Heart right ventricle (tissue), 16 donors: ENCODE data around the gene C3AR1. TPM values are rescaled to one million over a fixed set of nuclear protein-coding genes. Genes with fewer than 3 reads are reported as not detected.

Experiments
- ATAC-seq, 8 donors: fragments of 200-7000 bp; cut with Tn5 transposase; one replicate each; pipeline ENCODE4 v1.9.1; 2020; ENCODE audit warnings: mild to moderate bottlenecking in 8 of 8, moderate library complexity in 8 of 8, moderate number of reproducible peaks in 1 of 8
- DNase-seq, 2 donors: peaks; one replicate each; pipeline ENCODE4 v3.0.0-alpha.2; 2020
- H3K27ac ChIP-seq, 10 donors: fragments of 200-600 bp; sonication (generic) in 2 of 10; one replicate each; pipeline versions ENCODE4 v1.5.0 to v1.8.0; 2020 to 2022; ENCODE audit warnings: mild to moderate bottlenecking in 3 of 10
- H3K27me3 ChIP-seq, 7 donors: fragments of 200-600 bp; one replicate each; pipeline ENCODE4 v1.8.0; 2021 to 2022; ENCODE audit warnings: mild to moderate bottlenecking in 2 of 7
- H3K36me3 ChIP-seq, 9 donors: fragments of 200-600 bp; sonication (generic) in 1 of 9; one replicate each; pipeline versions ENCODE4 v1.5.0 to v1.8.0; 2020 to 2022; ENCODE audit warnings: mild to moderate bottlenecking in 2 of 9
- H3K4me1 ChIP-seq, 9 donors: fragments of 200-600 bp; sonication (generic) in 1 of 9; one replicate each; pipeline versions ENCODE4 v1.5.0 to v1.8.0; 2020 to 2022; ENCODE audit warnings: mild to moderate bottlenecking in 4 of 9
- H3K4me3 ChIP-seq, 10 donors: fragments of 200-600 bp; sonication (generic) in 2 of 10; one replicate each; pipeline versions ENCODE4 v1.5.0 to v1.8.0; 2020 to 2022; ENCODE audit warnings: mild to moderate bottlenecking in 7 of 10, moderate library complexity in 2 of 10
- H3K9me3 ChIP-seq, 11 donors: fragments of 200-600 bp in 10 of 11; sonication (generic) in 2 of 11; one replicate each; pipeline versions ENCODE4 v1.5.0 to v1.8.0; 2013 to 2022; ENCODE audit warnings: mild to moderate bottlenecking in 2 of 11, control low read depth in 1 of 11, moderate library complexity in 1 of 11
- CTCF ChIP-seq, 9 donors: fragments of 200-600 bp; sonication (generic) in 2 of 9; IDR thresholded peaks; one replicate each; pipeline versions ENCODE4 v1.5.0 to v1.8.0; 2021 to 2022; ENCODE audit warnings: antibody characterized with exemption in 9 of 9, mild to moderate bottlenecking in 5 of 9, moderate library complexity in 1 of 9
- WGBS, 2 donors: extraction: QIAGEN DNeasy Blood & Tissue Kit; methylation state at CpG; one replicate each; pipeline ENCODE4 v1.1.7; 2013; ENCODE audit warnings: inconsistent platforms in 1 of 2; 5-methylcytosine and 5-hydroxymethylcytosine counted together
- intact Hi-C, 10 donors: fragments of 100-400 bp; cut with DNase I; formaldehyde crosslinking; loops; one replicate each; pipeline versions ENCODE4 v1.11.1 to v1.14.2; 2022
- polyA plus RNA-seq, 2 donors: library from polyadenylated mRNA; stranded (reverse); fragments of 200-250 nt; gene quantifications; one replicate each; pipeline ENCODE4 v1.2.3, GENCODE V29; 2013
- total RNA-seq, 10 donors: library from RNA; stranded (reverse); fragmentation: NEBNext Ultra II Directional in 3 of 10; extraction: Animal tissue kit (Norgen Biotek cat#: 25700) in 3 of 10; gene quantifications; one replicate each; pipeline versions ENCODE4 v1.2.1 to v1.2.4, GENCODE V29; 2021 to 2023
- donor health status: Arrhythmogenic right ventricular cardiomyopathy.
- donor health status: ischemic (EF 13 %, LVEDD 7.1; RV severe dilation, severe dysfunction).
- donor health status: healthy with polysubstance abuse.
- donor health status: DM: no; HTN: yes; CAD: no.
- donor health status: DM: no; HTN: no; CAD: no.
- donor health status: ischemic (EF 25% LVEDD 6.9; RV normal size, moderate dysfunction).
- donor health status: ischemic (EF 25% LVEDD 5.7; RV mildly dilated, moderate dysfunction).
- donor health status: healthy.
- donor health status: DM: yes; HTN: yes; CAD: no.
- donor health status: Ischemic cardiomyopathy.
- donor health status: ischemic (EF 35%, LVEDD 5.7; RV mildly dilated, moderate dysfunction).
- donor health status: nonischemic (EF 11% LVEDD 7.7; RV severe dilation, severe dysfunction).
- donor health status: DM: yes; HTN: yes; CAD: no.
- donor health status: PGD.
- donor health status: ischemic (EF 29% LVEDD 5.4; RV normal size, mild dysfunction).
- donor health status: nonischemic (EF 23%, LVEDD 6.1; RV moderate dilation, normal function).

Gene C3AR1
- total and polyA plus RNA-seq, 12 donors, result 1.1 to 26.5 (median 3.8) TPM

- 68 to 82% methylated on average over 7 of the region's 7 CpGs for WGBS, 2 donors
- intact Hi-C loops, result no loop called here
- peaks cover 0 to 65% (median 41%) of the 10 kb centered on the region in 7 donors for H3K27me3 ChIP-seq
Observed at GRCh38 chr12:8011331-8011730, 54.8 kb downstream of the C3AR1 start.

More at GRCh38 chr12:8011331-8011730, 54.8 kb downstream of the C3AR1 start:
- H3K27ac ChIP-seq, result no peak overlapping the region
- DNase-seq, result no peak
- TF ChIP-seq CTCF (IDR thresholded peaks at IDR 0.05), result no peak
- H3K4me1 ChIP-seq, result no peaks in the 10 kb centered on the region
- no peaks in the 10 kb centered on the region for H3K9me3 ChIP-seq
- no peak overlapping the region for H3K4me3 ChIP-seq
- no peaks in the 10 kb centered on the region for H3K36me3 ChIP-seq
- ATAC-seq, result no peak

Other genes starting within 250 kb of the C3AR1 start
- under 1 TPM in 3 of 10 donors, not detected in 7; 0.22 to 0.95 (median 0.39) TPM for gene SLC2A14, start 193.4 kb downstream of the C3AR1 start, total RNA-seq
- not detected for gene SLC2A14, start 193.4 kb downstream of the C3AR1 start, polyA plus RNA-seq
- 100 to 1,000 TPM in 1 of 10 donors, 10 to 100 TPM in 8, 1 to 10 TPM in 1; 9.1 to 109 (median 15.7) TPM for gene SLC2A3, start 130.2 kb downstream of the C3AR1 start, total RNA-seq
- 1 to 10 TPM; 3.9 to 6.4 TPM for gene SLC2A3, start 130.2 kb downstream of the C3AR1 start, polyA plus RNA-seq
- gene FOXJ2, start 33.6 kb downstream of the C3AR1 start, total RNA-seq, result 10 to 100 TPM; 22.1 to 29.4 (median 24.6) TPM
- 1 to 10 TPM; 8.7 to 9.3 TPM for gene FOXJ2, start 33.6 kb downstream of the C3AR1 start, polyA plus RNA-seq
- gene NECAP1, start 15.9 kb upstream of the C3AR1 start, total RNA-seq, result 10 to 100 TPM; 15.4 to 25.6 (median 19.6) TPM
- gene NECAP1, start 15.9 kb upstream of the C3AR1 start, polyA plus RNA-seq, result 10 to 100 TPM; 13.9 to 14.2 TPM
- gene CLEC4A, start 57.3 kb upstream of the C3AR1 start, total RNA-seq, result 1 to 10 TPM in 4 of 10 donors, under 1 TPM in 1, not detected in 5; 0.39 to 4.9 (median 1.2) TPM
- 1 to 10 TPM in 1 of 2 donors, under 1 TPM in 1; 0.51 to 2.5 TPM for gene CLEC4A, start 57.3 kb upstream of the C3AR1 start, polyA plus RNA-seq
- not detected for gene ZNF705A, start 90.7 kb upstream of the C3AR1 start, total RNA-seq
- gene ZNF705A, start 90.7 kb upstream of the C3AR1 start, polyA plus RNA-seq, result not detected
- gene FAM90A1, start 161.3 kb upstream of the C3AR1 start, total RNA-seq, result under 1 TPM in 6 of 10 donors, not detected in 4; 0.10 to 0.44 (median 0.21) TPM
- under 1 TPM in 1 of 2 donors, not detected in 1; 0.03 TPM for gene FAM90A1, start 161.3 kb upstream of the C3AR1 start, polyA plus RNA-seq